AG10803 (cell line): ENCODE measurements around the gene ARHGAP26.
A peak's percentile ranks its signal among the peaks of the same experiment; 100 is the strongest.

Experiments
- DNase-seq: peaks from one replicate; pipeline ENCODE4 v3.0.0; 2010; ENCODE audit warnings: low read depth
- H3K4me3 ChIP-seq: 2 replicates; pipeline ENCODE4 v1.5.1; 2011; ENCODE audit warnings: mild to moderate bottlenecking, low read length, control low read depth
- CTCF ChIP-seq: conservative IDR thresholded peaks from 2 replicates; pipeline ENCODE4 v1.5.1; 2011; ENCODE audit warnings: mild to moderate bottlenecking, low read length, control low read depth, inconsistent platforms

Gene ARHGAP26

GRCh38 chr5:143209881-143210395 lies 439.8 kb downstream of the ARHGAP26 start:
- no peak overlapping the region for H3K4me3 ChIP-seq
- DNase-seq = no peak
- TF ChIP-seq CTCF = no peak

- no peak overlapping the region for H3K4me3 ChIP-seq
- TF ChIP-seq CTCF = no peak
- DNase-seq = no peak
Observed at GRCh38 chr5:143210576-143210975, 440.4 kb downstream of the ARHGAP26 start.

GRCh38 chr5:143212261-143212660 lies 442.1 kb downstream of the ARHGAP26 start:
- H3K4me3 ChIP-seq = no peak overlapping the region
- no peak for DNase-seq
- TF ChIP-seq CTCF = no peak

- no peak for TF ChIP-seq CTCF
- no peak overlapping the region for H3K4me3 ChIP-seq
- DNase-seq = peak; percentile 86
Observed at GRCh38 chr5:143213231-143213850, 443.2 kb downstream of the ARHGAP26 start.

- peak; percentile 34; the same call in 1 of the 2 replicates for TF ChIP-seq CTCF
- DNase-seq = peak; percentile 43
- H3K4me3 ChIP-seq = no peak overlapping the region
Observed at GRCh38 chr5:143213851-143214363, 443.7 kb downstream of the ARHGAP26 start.

GRCh38 chr5:143214458-143214857 lies 444.3 kb downstream of the ARHGAP26 start:
- DNase-seq = no peak
- no peak for TF ChIP-seq CTCF
- H3K4me3 ChIP-seq = no peak overlapping the region

GRCh38 chr5:143214890-143215289 lies 444.7 kb downstream of the ARHGAP26 start:
- H3K4me3 ChIP-seq = no peak overlapping the region
- TF ChIP-seq CTCF = no peak
- no peak for DNase-seq
